IPS-20b (cell line): ENCODE measurements around the gene DOCK10.

Source experiments
- H3K27ac ChIP-seq: one replicate; pipeline ENCODE4 v1.5.1; 2013; ENCODE audit warnings: low read length
- H3K27me3 ChIP-seq: 2 replicates; pipeline ENCODE4 v1.6.1; 2013; ENCODE audit warnings: mild to moderate bottlenecking, low read length, inconsistent platforms; ENCODE audit not compliant: insufficient read depth
- H3K36me3 ChIP-seq: 2 replicates; pipeline ENCODE4 v1.6.1; 2013; ENCODE audit warnings: low read depth, mild to moderate bottlenecking, inconsistent platforms, low read length, moderate library complexity; ENCODE audit not compliant: insufficient read depth
- H3K4me1 ChIP-seq: 2 replicates; pipeline ENCODE4 v1.6.1; 2013; ENCODE audit warnings: mild to moderate bottlenecking, control low read depth, inconsistent platforms, low read length, moderate library complexity; ENCODE audit not compliant: insufficient read depth
- H3K4me3 ChIP-seq: 2 replicates; pipeline ENCODE4 v1.5.1; 2013; ENCODE audit warnings: mild to moderate bottlenecking, low read length, inconsistent platforms
- H3K9ac ChIP-seq: 2 replicates; pipeline ENCODE4 v1.6.1; 2013; ENCODE audit warnings: low read depth, mild to moderate bottlenecking, inconsistent platforms, low read length, moderate library complexity
- H3K9me3 ChIP-seq: 2 replicates; pipeline ENCODE4 v1.6.1; 2013; ENCODE audit warnings: mild to moderate bottlenecking, low read depth, low read length, inconsistent platforms; ENCODE audit not compliant: insufficient read depth

Gene DOCK10

GRCh38 chr2:225040856-225041206 lies 1.4 kb downstream of the DOCK10 start:
- Histone ChIP-seq H3K4me1 (peaks cover 4% of the 10 kb centered on the region; the same call in 1 of the 2 replicates), H3K36me3 (no peaks in the 10 kb centered on the region), H3K27me3 (peaks cover 75% of the 10 kb centered on the region), H3K4me3 (peak overlapping the region; percentile 69; the same call in 1 of the 2 replicates), H3K9me3 (no peaks in the 10 kb centered on the region), H3K9ac (no peak overlapping the region), H3K27ac (no peak overlapping the region)

DNA sequence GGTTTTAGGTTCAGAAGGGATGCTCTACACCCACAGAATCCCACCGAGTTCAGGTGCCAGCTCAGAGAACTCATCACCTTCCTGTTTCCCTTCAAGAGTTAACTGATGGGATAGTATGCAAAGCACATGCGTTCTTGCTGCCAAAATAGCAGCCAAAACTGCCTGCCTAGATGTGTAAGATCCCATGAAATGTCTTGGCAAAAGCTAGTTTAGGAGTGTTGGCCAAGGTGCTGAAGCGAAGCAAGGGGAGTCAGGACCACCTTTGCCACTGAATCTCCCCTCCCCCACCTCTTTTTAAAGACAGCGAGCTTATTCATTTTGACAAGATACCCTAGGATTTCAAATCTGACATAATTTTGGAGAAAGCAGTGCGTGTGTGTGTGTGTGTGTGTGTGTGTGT lies 2.1 kb downstream of the DOCK10 start:
- H3K36me3 ChIP-seq: no peaks in the 10 kb centered on the region
- H3K9me3 ChIP-seq: no peaks in the 10 kb centered on the region
- no peak overlapping the region for H3K4me3 ChIP-seq
- peaks cover 4% of the 10 kb centered on the region; the same call in 1 of the 2 replicates for H3K4me1 ChIP-seq
- H3K27ac ChIP-seq: no peak overlapping the region
- peaks cover 68% of the 10 kb centered on the region for H3K27me3 ChIP-seq
- no peak overlapping the region for H3K9ac ChIP-seq

GRCh38 chr2:225038231-225038523 lies 4.1 kb downstream of the DOCK10 start:
- H3K4me1 ChIP-seq: peaks cover 4% of the 10 kb centered on the region; the same call in 1 of the 2 replicates
- no peak overlapping the region for H3K27ac ChIP-seq
- H3K4me3 ChIP-seq: no peak overlapping the region

DNA sequence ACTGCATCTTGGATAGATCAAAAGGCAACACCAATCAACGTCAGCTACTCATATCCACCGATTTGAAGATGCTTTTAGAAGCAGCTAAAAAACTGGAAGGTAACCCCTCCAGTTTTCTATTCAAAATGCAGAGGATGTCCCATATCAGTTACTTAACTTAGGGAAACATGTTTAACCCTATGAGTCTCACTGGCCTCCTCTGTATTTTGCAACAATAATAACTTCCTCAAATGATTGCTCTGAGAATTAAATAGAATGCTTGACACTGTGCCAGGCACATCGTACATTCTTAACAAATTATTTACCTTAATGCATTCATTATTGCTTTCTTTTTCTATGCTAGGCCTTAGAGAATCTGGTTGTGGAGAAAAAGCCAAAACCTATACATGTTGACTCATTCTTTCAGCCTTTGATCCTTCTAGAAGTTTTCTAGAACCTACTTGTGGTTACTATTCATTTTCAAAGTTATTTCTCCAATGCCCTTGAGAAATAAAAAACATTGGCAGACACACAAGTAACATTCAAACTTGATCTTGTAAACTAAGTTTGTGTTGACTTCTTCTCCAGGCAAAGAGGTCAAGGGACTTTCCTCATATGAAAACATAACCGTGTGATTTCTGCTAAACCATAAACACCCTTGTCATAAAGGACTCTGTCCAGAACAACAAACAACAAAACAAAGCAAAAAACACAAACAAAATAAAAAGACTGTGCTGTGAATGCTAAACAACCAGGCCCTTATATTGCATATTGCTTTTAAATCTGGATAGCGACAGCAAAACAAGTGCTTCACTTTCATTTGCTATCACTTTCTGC lies 4.6 kb downstream of the DOCK10 start:
- no peaks in the 10 kb centered on the region for H3K9me3 ChIP-seq
- peaks cover 4% of the 10 kb centered on the region; the same call in 1 of the 2 replicates for H3K4me1 ChIP-seq
- H3K27ac ChIP-seq: no peak overlapping the region
- H3K36me3 ChIP-seq: no peaks in the 10 kb centered on the region
- no peak overlapping the region for H3K4me3 ChIP-seq
- no peak overlapping the region for H3K9ac ChIP-seq
- peaks cover 43% of the 10 kb centered on the region for H3K27me3 ChIP-seq

More at GRCh38 chr2:225038231-225038523, 4.1 kb downstream of the DOCK10 start:
- Histone ChIP-seq H3K27me3 (peaks cover 49% of the 10 kb centered on the region), H3K9ac (no peak overlapping the region), H3K9me3 (no peaks in the 10 kb centered on the region), H3K36me3 (no peaks in the 10 kb centered on the region)

DNA sequence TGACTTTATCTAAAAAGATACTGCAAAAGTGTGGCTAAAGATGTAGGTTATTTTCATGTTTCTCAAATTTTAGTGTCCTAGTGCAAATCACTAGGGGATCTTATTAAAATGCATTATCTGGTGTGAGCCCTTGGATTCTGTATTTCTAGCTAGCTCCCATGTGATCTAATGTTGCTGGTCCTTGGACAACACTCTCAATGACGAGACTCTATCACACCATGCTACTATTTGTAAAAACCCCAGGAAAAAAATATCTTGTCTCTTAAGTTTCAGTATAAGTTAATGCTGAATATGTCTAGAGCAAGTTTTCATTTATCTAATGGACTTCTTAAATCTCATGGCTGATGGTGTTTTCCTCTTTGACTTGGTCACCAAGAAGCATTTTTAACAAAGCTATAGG lies 5.8 kb downstream of the DOCK10 start:
- H3K27ac ChIP-seq: no peak overlapping the region
- H3K36me3 ChIP-seq: no peaks in the 10 kb centered on the region
- no peak overlapping the region for H3K4me3 ChIP-seq
- peaks cover 4% of the 10 kb centered on the region; the same call in 1 of the 2 replicates for H3K4me1 ChIP-seq
- H3K9me3 ChIP-seq: no peaks in the 10 kb centered on the region
- H3K9ac ChIP-seq: no peak overlapping the region
- peaks cover 31% of the 10 kb centered on the region for H3K27me3 ChIP-seq

DNA sequence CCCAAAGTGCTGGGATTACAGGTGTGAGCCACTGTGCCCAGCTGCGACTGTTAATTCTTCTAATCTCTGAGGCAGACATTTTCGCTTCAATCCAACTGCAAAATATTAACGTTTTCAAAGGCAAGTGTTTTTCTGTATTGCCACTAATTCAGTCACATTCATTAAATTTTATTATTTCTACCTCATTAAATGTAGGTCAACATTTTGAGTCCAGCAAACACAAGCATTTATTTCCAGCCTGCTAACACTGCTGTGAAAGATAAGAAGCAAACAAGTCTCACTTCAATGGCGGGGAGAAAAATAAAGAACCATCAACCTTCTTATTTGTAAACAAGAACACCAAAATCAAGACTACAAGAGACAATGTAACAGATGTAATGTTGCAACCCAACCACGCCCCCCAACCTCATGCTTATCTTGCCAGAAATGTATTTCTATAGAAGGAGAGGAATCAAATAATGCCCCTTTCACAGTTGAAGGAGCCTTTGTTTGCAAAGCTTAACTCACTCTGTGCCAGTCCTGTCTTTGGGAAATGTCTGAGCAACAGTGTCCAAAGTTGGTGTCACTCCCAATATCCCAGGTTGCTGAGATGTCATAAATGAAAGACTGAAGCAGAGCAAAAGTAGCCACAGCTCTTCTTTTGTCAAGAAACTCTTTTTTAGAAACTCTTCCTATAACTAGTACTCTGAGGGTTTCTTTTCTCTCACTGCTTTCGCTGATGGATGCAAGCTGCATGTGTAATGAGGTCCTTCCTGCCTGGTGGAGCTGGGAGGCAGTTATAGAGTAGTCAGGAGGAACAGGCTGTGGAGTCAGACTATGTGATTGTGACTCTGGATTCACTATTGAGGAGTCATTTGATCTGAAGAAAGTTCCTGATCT lies 8.6 kb downstream of the DOCK10 start:
- no peak overlapping the region for H3K27ac ChIP-seq
- H3K27me3 ChIP-seq: peaks cover 5% of the 10 kb centered on the region; the same call in 1 of the 2 replicates
- H3K4me1 ChIP-seq: 0 out of 2 replicates have a peak, but pooled peaks cover 4% of the 10 kb centered on the region
- no peak overlapping the region for H3K4me3 ChIP-seq
- H3K9ac ChIP-seq: no peak overlapping the region
- no peaks in the 10 kb centered on the region for H3K9me3 ChIP-seq
- H3K36me3 ChIP-seq: no peaks in the 10 kb centered on the region

DNA sequence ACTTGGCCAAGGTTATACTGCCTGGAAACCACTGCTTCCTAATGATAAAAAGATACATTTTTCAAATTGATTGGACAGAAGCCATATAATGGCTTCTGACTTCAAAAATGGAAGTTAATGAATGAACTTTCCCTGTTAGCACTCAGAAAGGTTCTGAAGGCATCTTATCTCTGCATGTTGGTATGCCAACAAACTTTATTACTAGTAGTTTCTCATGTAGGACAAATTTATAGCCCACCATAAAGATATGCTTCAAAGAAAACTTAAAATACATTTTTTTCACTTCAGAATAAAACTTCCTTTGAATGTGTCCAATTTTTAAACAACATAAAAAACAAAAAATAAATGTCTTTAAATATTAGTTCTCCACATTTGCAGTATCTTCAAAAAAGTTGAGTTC lies 10.0 kb downstream of the DOCK10 start:
- Histone ChIP-seq H3K27me3 (no peaks in the 10 kb centered on the region), H3K4me3 (no peak overlapping the region), H3K9me3 (no peaks in the 10 kb centered on the region), H3K27ac (no peak overlapping the region), H3K36me3 (no peaks in the 10 kb centered on the region), H3K9ac (no peak overlapping the region), H3K4me1 (no peaks in the 10 kb centered on the region)

- Histone ChIP-seq H3K9ac (no peak overlapping the region), H3K27ac (no peak overlapping the region), H3K4me1 (no peaks in the 10 kb centered on the region), H3K27me3 (no peaks in the 10 kb centered on the region), H3K9me3 (no peaks in the 10 kb centered on the region), H3K36me3 (no peaks in the 10 kb centered on the region), H3K4me3 (no peak overlapping the region)
Observed at GRCh38 chr2:225031599-225031998, 10.7 kb downstream of the DOCK10 start.

DNA sequence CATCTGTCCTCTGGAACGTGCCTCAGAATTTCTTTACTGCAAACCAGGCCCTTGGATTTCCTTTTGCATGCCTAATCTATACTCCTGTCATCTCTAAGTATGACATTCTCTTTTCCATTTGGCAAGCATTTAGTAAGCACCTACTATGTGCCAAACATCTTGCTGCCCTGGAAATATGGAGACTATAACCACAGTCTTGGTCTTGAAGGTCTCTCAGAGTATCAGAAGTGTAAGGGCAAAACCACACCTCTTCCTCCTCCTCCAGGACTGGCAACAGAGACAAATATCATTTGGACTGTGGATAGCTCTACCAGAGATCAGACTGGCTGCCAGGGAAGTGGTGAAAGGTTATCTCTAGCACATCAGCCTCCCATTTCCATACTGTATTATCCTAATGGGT lies 11.4 kb downstream of the DOCK10 start:
- H3K9ac ChIP-seq: no peak overlapping the region
- no peak overlapping the region for H3K27ac ChIP-seq
- H3K4me1 ChIP-seq: no peaks in the 10 kb centered on the region
- no peaks in the 10 kb centered on the region for H3K36me3 ChIP-seq
- no peaks in the 10 kb centered on the region for H3K27me3 ChIP-seq
- H3K9me3 ChIP-seq: no peaks in the 10 kb centered on the region
- no peak overlapping the region for H3K4me3 ChIP-seq

DNA sequence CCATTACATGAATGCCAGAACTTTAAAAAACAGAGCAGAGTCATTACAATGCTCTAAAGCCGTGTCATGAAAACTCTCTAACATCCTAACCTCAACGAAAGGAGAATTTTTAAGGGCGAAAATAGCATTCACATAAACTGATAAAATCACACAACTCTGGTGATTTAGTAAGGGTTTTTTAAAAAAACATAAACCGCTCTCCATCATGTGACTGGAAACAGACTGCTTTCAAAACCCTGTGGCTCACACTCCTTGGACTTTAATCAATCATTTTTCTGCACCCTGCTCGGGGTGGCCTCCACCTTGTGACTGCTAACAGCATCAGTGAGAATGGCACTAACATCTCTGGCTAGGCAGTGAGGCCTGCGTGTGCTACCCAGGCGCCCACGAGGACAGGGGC lies 12.1 kb downstream of the DOCK10 start:
- no peak overlapping the region for H3K27ac ChIP-seq
- H3K9me3 ChIP-seq: no peaks in the 10 kb centered on the region
- H3K9ac ChIP-seq: no peak overlapping the region
- H3K36me3 ChIP-seq: no peaks in the 10 kb centered on the region
- H3K4me1 ChIP-seq: no peaks in the 10 kb centered on the region
- H3K27me3 ChIP-seq: no peaks in the 10 kb centered on the region
- no peak overlapping the region for H3K4me3 ChIP-seq

DNA sequence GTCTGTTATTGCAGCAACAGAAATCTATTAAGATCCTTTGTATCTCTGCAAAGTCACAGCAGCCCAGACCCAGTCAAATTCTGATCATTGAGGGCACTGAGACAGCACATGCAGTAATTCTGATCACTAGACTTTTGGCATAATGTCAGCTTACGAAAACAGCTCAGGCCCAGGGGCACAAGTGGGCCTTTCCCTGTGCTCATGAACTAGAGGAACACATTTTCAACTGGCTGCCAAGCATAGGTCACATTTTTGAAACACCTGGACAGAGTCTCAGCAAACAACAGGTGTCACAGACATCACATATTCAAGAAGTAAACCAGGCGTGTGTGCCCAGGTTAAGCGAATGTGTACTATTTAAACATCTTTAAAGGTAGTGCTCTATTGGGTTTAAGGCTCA lies 13.7 kb downstream of the DOCK10 start:
- Histone ChIP-seq H3K9me3 (no peaks in the 10 kb centered on the region), H3K36me3 (no peaks in the 10 kb centered on the region), H3K4me3 (no peak overlapping the region), H3K4me1 (no peaks in the 10 kb centered on the region), H3K27me3 (no peaks in the 10 kb centered on the region), H3K9ac (no peak overlapping the region), H3K27ac (no peak overlapping the region)
